Measurements from ENCODE around the gene GID8. TPM values are rescaled to one million over a fixed set of nuclear protein-coding genes. Genes with fewer than 3 reads are reported as not detected.

Gene GID8
- polyA plus RNA-seq, 6 donors from 2014 or later, result 15.7 to 19.7 (median 17.8) TPM

DNA sequence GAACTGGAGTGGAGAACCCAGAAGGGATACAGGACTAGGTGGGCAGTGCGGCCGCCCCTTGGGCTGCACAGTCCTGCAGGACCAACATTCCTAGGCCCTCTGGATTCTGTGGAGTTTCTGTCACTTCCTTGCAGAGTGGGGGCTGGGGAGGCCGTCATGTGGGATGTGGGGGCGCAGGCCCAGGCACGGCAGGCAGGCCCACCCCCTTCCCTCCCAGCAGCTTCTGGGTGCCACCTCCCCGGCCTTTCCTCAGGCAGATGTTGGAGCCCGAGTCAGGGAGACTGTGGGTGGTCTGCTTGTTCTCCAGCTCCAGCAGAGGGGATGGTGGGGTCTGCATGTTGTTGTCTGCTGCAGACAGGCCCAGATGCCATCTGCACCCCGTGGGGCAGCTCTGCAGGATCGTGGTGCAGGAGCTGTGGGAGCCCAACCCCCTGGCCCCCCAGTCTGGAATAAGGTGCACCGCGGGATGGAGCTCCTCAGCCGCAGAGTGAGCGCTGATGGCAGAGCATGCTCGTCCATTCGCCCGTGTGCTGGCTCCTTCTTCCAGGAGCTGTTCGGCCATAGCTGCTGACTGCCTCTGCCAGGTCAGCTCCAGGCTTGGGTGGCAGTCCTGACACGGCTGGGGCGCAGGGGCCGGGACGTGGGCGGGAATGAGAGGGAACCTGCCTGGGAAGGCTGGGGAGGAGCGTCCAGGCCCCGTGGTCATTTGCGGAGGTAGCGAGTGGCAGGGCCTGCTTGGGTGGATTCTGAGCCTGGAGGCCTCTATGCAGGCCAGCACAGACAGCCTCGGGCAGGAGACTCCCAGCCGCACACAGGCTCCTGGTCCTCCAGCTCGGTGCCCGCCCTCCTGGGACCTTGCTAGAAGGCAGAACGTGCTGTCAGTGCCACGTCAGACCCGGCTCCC lies 32.6 kb downstream of the GID8 start:
- Mint-ChIP-seq H3K27ac (no peak overlapping the region), H3K36me3 (no peaks in the 10 kb centered on the region), H3K4me3 (peak overlapping the region in 1 of 8 donors; percentile 40), H3K27me3 (peaks cover 20 to 41% (median 38%) of the 10 kb centered on the region in 3 donors), H3K4me1 (peaks cover 18 to 31% (median 19%) of the 10 kb centered on the region in 3 donors), H3K9me3 (no peaks in the 10 kb centered on the region)
- ATAC-seq (ENCODE audit: low read depth in 2 of 2) (no peak), DNase-seq (no peak)

DNA sequence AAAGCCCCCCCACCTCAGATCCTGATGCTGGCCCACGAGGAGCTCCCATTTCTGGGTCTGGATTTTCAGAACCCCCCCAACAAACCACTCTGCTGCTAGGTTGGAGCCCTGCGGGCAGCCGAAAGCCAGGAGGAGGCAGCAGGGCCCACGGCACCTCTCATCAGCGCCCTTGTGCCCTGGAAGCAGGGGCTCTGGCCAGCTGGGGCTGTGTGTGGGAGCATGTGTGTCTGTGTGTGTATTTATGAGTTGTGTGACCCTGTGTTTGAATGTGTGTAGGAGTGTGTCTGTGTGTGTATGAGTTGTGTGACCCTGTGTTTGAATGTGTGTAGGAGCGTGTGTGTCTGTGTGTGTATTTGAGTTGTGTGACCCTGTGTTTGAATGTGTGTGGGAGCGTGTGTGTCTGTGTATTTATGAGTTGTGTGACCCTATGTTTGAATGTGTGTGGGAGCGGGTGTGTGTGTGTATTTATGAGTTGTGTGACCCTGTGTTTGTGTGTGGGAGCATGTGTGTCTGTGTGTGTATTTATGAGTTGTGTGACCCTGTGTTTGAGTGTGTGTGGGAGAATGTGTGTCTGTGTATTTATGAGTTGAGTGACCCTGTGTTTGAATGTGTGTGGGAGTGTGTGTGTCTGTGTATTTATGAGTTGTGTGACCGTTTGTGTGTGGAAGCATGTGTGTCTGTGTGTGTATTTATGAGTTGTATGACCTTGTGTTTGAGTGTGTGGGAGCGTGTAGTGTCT lies 33.4 kb downstream of the GID8 start:
- Mint-ChIP-seq H3K27me3 (peaks cover 20 to 50% (median 44%) of the 10 kb centered on the region in 3 donors), H3K4me3 (peak overlapping the region in 6 of 8 donors; percentile 20 to 82 (median 76)), H3K36me3 (no peaks in the 10 kb centered on the region), H3K4me1 (peaks cover 19 to 31% (median 22%) of the 10 kb centered on the region in 3 donors), H3K9me3 (no peaks in the 10 kb centered on the region), H3K27ac (peak overlapping the region in 4 of 6 donors; percentile 2 to 94 (median 89))
- no peak for DNase-seq
- ATAC-seq (ENCODE audit: low read depth in 2 of 2), result no peak

DNA sequence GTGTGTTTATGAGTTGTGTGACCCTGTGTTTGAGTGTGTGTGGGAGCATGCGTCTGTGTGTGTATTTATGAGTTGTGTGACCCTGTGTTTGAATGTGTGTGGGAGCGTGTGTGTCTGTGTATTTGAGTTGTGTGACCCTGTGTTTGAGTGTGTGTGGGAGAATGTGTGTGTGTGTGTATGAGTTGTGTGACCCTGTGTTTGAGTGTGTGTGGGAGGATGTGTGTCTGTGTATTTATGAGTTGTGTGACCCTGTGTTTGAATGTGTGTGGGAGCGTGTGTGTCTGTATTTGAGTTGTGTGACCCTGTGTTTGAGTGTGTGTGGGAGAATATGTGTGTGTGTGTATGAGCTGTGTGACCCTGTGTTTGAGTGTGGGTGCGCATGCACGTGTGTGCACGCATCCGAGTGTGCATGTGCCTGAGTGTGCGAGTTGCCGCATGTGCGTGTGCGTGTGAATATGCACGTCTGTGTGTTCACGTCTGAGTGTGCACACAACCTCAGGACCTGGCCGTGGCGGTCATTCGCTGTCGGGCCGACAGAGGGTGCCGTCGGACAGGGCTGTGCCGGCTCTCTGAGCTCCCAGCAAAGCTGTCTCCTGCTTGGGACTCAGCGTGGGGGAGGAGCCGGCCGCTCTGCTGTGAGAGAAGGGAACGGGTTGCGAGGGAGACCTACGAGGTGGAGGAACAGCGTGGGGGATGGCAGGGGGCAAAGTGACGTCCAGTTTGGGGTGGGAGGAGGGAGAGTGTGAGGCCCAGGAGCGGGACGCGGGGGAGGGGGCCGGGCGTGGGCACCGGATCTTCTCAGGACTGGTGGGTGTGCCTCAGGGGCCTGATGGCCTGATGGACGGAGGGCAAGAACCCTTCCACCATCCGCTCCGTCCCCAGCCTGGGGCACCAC lies 34.2 kb downstream of the GID8 start:
- peaks cover 19 to 31% (median 28%) of the 10 kb centered on the region in 3 donors for H3K4me1 Mint-ChIP-seq
- ATAC-seq (ENCODE audit: low read depth in 2 of 2), result peak; percentile 96
- peak overlapping the region in 4 of 6 donors; percentile 2 to 94 (median 89) for H3K27ac Mint-ChIP-seq
- no peaks in the 10 kb centered on the region for H3K36me3 Mint-ChIP-seq
- no peaks in the 10 kb centered on the region for H3K9me3 Mint-ChIP-seq
- peak; percentile 79 for DNase-seq
- H3K4me3 Mint-ChIP-seq, result peak overlapping the region; percentile 78 to 95 (median 86)
- H3K27me3 Mint-ChIP-seq, result peaks cover 20 to 54% (median 45%) of the 10 kb centered on the region in 3 donors

DNA sequence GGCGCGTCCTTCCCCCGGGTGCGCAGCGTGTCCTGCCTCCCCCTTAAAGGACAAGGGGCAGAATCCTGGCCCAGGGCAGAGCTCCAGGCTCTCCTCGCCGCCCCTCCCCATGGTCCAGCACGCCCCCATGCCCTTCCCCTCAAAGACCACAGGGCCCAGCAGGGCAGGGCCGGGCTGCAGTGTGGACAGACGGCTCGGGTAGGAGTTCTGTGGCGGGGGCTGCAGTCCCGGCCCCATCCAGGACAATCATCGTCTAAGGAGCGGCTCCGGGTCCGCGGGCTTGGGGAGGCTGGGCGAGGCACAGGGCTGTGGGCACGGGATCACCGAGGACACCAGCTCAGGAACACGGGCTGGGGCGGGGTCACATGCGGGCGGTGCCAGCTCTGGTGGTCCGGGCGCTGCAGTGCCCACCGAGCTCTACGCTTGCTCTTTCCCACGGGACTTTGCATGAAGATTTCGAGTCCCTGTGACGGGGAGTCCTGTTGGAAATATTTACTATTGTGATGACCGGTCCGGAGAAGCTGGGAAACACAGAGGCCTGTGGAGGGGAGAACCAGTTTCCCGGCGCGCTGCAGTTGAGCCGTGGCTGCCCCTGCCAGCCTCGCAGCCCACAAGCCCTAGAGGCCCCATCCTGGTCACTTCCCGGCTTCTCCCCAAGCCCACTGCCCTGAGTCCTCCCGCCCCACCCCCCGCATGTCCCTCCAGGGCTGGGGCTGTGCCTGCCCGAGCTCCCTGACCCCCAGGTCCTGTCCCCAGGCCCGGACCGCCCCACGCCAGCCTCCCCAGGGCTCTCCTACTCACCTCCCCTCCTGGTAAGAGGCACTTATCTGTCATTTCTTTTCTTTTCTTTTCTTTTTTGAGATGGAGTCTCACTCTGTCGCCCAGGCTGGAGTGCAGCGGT lies 35.1 kb downstream of the GID8 start:
- DNase-seq, result no peak
- no peaks in the 10 kb centered on the region for H3K36me3 Mint-ChIP-seq
- H3K27me3 Mint-ChIP-seq, result peaks cover 28 to 61% (median 45%) of the 10 kb centered on the region in 3 donors
- H3K4me1 Mint-ChIP-seq, result peaks cover 26 to 39% (median 37%) of the 10 kb centered on the region in 3 donors
- H3K9me3 Mint-ChIP-seq, result no peaks in the 10 kb centered on the region
- peak overlapping the region in 6 of 8 donors; percentile 29 to 95 (median 84) for H3K4me3 Mint-ChIP-seq
- H3K27ac Mint-ChIP-seq, result peak overlapping the region in 2 of 6 donors; percentile 2 to 73
- ATAC-seq (ENCODE audit: low read depth in 2 of 2), result no peak

DNA sequence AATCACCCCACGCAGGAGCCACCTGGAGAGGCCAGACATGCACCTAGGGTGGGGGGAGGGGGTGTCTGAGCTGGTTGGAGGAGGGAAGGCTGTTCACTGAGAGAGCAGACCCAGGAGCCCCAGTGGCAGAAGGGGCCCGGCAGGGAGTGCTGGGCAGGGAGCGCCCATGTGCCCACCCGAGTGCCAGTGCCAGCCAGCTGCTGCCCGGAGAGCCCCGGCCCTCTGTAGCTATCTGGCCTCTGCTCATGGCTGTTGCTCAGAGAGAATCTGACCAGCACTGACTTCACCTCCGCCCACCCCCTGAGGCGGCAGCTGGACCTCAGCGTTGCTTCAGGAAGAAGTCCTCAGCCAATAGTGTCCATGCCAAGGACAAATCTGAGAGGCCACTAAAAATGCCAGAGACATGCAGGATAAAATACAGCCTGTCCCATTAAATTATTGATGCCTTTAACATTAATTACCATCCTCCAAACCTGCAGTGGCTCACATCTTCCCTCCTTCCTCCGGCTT lies 37.4 kb downstream of the GID8 start:
- H3K4me3 Mint-ChIP-seq, result no peak overlapping the region
- no peak for ATAC-seq (ENCODE audit: low read depth in 2 of 2)
- H3K36me3 Mint-ChIP-seq, result no peaks in the 10 kb centered on the region
- H3K27ac Mint-ChIP-seq, result peak overlapping the region in 2 of 6 donors; percentile 47 to 54
- peaks cover 41 to 82% (median 53%) of the 10 kb centered on the region in 3 donors for H3K27me3 Mint-ChIP-seq
- no peak for DNase-seq
- peaks cover 31 to 57% (median 52%) of the 10 kb centered on the region in 3 donors for H3K4me1 Mint-ChIP-seq
- no peaks in the 10 kb centered on the region for H3K9me3 Mint-ChIP-seq

DNA sequence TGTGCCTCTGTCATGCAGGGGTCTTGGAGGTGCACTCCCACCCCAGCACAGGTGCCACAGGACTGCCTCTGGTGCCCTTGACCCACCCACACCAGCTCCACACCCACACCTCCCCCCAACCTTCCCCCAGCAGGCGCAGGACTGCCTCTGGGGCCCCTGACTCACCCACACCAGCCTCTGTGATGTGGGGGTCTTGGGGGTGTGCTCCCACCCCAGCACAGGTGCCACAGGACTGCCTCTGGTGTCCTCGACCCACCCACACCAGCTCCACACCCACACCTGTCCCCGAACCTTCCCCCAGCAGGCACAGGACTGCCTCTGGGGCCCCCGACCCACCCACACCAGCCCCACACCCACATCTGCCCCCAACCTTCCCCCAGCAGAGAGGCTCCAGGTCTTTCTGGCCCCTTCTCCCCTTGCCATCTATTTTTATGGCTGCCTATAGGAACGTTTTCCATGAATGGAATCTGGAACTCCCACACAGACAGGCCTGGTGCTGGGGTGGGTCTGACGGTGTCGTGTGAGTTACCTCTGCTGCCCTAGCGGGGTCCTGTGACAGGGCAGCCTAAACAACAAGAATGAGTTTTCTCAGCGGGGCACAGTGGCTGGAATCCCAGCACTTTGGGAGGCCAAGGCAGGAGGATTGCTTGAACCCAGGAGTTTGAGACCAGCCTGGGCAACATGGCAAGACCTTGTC lies 38.0 kb downstream of the GID8 start:
- Mint-ChIP-seq H3K4me3 (peak overlapping the region in 3 of 8 donors; percentile 13 to 29 (median 16)), H3K36me3 (no peaks in the 10 kb centered on the region), H3K27ac (peak overlapping the region in 4 of 6 donors; percentile 52 to 97 (median 56)), H3K27me3 (peaks cover 45 to 85% (median 56%) of the 10 kb centered on the region in 3 donors), H3K4me1 (peaks cover 32 to 61% (median 55%) of the 10 kb centered on the region in 3 donors), H3K9me3 (no peaks in the 10 kb centered on the region)
- no peak for DNase-seq
- ATAC-seq (ENCODE audit: low read depth in 2 of 2), result no peak

DNA sequence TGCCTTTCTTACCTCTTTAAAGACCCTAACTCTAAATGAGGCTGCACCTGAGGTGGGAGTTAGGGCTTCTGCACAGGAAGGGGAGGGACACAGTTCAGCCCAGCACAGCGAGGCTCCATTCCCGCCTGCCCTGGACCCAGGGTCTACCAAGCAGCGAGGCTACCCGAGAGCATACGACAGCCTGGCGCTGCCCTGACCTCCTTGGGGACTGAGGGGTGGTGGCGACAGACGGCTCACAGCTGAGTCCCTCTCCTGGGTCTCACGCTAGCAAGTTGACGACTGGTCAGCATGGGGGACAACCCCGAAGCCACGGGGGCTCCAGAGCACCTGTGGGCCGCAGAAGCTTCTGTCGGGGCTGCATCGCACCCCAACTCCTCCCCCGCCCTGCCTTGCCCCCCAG lies 38.9 kb downstream of the GID8 start:
- H3K4me3 Mint-ChIP-seq, result peak overlapping the region in 1 of 8 donors; percentile 74
- H3K36me3 Mint-ChIP-seq, result no peaks in the 10 kb centered on the region
- H3K9me3 Mint-ChIP-seq, result no peaks in the 10 kb centered on the region
- H3K27me3 Mint-ChIP-seq, result peaks cover 42 to 85% (median 56%) of the 10 kb centered on the region in 3 donors
- no peak for DNase-seq
- H3K27ac Mint-ChIP-seq, result peak overlapping the region in 3 of 6 donors; percentile 72 to 97 (median 91)
- peaks cover 34 to 57% (median 57%) of the 10 kb centered on the region in 3 donors for H3K4me1 Mint-ChIP-seq
- no peak for ATAC-seq (ENCODE audit: low read depth in 2 of 2)

DNA sequence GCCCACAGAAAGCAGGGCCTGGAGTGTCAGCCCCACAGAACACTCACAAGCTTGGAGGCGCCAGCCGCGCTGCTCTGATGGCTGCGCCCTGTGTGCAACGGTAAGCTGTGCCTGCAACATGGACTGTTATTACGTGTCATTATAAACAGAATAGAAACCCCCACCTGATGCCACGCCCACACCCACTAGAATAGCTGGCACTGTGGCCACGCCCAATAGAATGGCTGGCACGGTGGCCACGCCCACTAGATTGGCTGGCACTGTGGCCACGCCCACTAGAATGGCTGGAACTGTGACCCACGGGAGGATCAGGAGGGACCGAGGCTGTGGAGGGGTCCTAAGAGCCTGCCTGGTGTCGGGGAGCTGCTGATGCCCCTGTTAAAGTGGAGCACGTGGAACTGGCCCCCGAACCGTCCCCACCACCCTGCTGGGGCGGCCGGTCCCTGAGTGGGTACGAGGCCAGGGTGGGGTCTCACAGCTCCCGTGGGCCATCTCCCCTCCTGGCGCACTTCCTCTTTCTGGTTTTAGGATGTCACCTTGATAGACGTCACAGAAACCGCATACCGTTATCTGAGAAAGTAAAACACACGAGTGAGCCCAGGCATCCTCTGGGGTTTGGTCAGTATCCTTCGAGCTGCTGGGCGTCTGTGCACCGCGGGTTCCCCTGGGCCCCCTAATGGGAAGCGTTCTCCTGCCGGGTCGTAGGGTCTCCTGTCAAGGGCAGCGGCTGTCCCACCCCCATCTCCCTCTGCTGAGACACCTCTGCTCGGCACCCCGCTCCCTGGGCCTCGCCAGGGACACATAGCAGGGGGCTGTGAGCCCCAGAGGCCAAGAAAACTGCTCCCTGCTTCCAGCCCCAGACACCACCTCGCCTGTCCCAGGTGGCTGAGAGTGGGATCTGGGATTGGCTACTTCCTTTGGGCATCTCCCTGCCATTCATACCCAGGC lies 39.9 kb downstream of the GID8 start:
- Mint-ChIP-seq H3K9me3 (no peaks in the 10 kb centered on the region), H3K4me1 (peaks cover 32 to 56% (median 49%) of the 10 kb centered on the region in 3 donors), H3K4me3 (peak overlapping the region; percentile 63 to 90 (median 84)), H3K27me3 (peaks cover 39 to 85% (median 56%) of the 10 kb centered on the region in 3 donors), H3K27ac (peak overlapping the region; percentile 82 to 98 (median 92)), H3K36me3 (no peaks in the 10 kb centered on the region)
- DNase-seq, result peak; percentile 87
- ATAC-seq (ENCODE audit: low read depth in 2 of 2), result peak; percentile 78 to 79

DNA sequence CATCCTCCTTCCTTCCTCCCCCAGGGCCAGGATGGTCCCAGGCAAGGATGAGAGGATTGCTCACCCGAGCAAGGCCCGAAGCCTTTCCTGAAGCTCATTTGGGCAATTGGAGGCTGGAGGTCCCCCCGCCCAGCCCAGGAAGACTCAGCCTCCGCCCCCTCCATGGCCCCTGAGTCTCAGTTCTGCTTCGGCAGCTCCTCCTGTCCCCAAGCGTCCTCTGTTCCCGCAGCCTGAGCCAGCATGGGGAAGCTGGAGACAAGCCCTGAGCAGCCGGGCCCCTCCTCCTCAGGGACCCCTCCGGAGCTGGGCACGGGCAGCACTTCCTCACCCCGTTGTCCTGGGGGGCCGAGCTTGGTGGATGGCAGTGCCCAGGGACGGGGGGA lies 40.6 kb downstream of the GID8 start:
- no peaks in the 10 kb centered on the region for H3K36me3 Mint-ChIP-seq
- H3K4me3 Mint-ChIP-seq, result peak overlapping the region; percentile 29 to 88 (median 80)
- peaks cover 28 to 58% (median 42%) of the 10 kb centered on the region in 3 donors for H3K4me1 Mint-ChIP-seq

DNA sequence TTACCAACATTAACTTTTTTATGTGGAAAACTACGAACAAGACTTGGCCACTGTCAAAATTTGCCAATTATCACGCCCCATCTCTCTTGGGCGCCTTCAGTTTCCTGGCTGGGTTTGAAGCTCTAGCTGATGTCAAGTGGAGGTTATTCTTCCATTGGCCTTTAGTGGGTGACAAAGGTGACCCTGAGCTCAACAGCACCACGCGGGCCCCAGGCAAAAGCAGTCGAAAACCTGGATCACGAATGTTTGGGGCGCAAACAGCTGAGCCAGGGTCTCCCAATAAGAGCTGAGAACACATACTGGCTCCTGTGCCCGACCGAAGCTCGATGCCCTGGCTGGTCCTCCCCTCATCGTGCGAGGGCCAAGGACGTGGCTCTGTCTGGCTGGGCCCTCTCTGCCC lies 41.4 kb downstream of the GID8 start:
- H3K36me3 Mint-ChIP-seq, result no peaks in the 10 kb centered on the region
- DNase-seq (no peak), ATAC-seq (ENCODE audit: low read depth in 2 of 2) (no peak)
- no peaks in the 10 kb centered on the region for H3K9me3 Mint-ChIP-seq
- H3K4me3 Mint-ChIP-seq, result peak overlapping the region in 4 of 8 donors; percentile 33 to 74 (median 56)
- H3K27ac Mint-ChIP-seq, result peak overlapping the region in 4 of 6 donors; percentile 15 to 95 (median 68)
- peaks cover 42 to 85% (median 59%) of the 10 kb centered on the region in 3 donors for H3K27me3 Mint-ChIP-seq
- H3K4me1 Mint-ChIP-seq, result peaks cover 27 to 55% (median 34%) of the 10 kb centered on the region in 3 donors

More for the DNA sequence above, 40.6 kb downstream of the GID8 start:
- Mint-ChIP-seq H3K9me3 (no peaks in the 10 kb centered on the region), H3K27ac (peak overlapping the region; percentile 82 to 98 (median 92)), H3K27me3 (peaks cover 43 to 85% (median 59%) of the 10 kb centered on the region in 3 donors)
- DNase-seq (no peak), ATAC-seq (ENCODE audit: low read depth in 2 of 2) (no peak)
